Transverse colon (tissue), 4 donors: ENCODE measurements around the gene PKNOX1. TPM values are rescaled to one million over a fixed set of nuclear protein-coding genes. Genes with fewer than 3 reads are reported as not detected.

Experiments used
- DNase-seq: peaks from one replicate; pipeline ENCODE4 v3.0.0-alpha.2; 2019
- H3K27ac ChIP-seq, 4 donors: fragments of 200-600 bp; sonication (generic); 2 replicates each; pipeline ENCODE4 v1.5.1; 2016 to 2018; ENCODE audit warnings: inconsistent platforms in 4 of 4
- H3K27me3 ChIP-seq: fragments of 200-600 bp; sonication (generic); 2 replicates; pipeline ENCODE4 v1.5.1; 2017; ENCODE audit warnings: inconsistent platforms
- H3K36me3 ChIP-seq, 4 donors: fragments of 200-600 bp; sonication (generic); 2 replicates each; pipeline ENCODE4 v1.5.1; 2017 to 2019; ENCODE audit warnings: inconsistent platforms in 4 of 4
- H3K4me1 ChIP-seq, 4 donors: fragments of 200-600 bp; sonication (generic); 2 replicates each; pipeline ENCODE4 v1.5.1; 2017 to 2020; ENCODE audit warnings: inconsistent platforms in 4 of 4
- H3K4me3 ChIP-seq, 4 donors: fragments of 200-600 bp; sonication (generic); 1 replicate in 1 of 4; 2 replicates in 3 of 4; pipeline versions ENCODE4 v1.5.1 to v1.6.1; 2017 to 2019; ENCODE audit warnings: inconsistent platforms in 4 of 4
- H3K9me3 ChIP-seq, 2 donors: fragments of 200-600 bp; sonication (generic); 2 replicates each; pipeline ENCODE4 v1.5.1; 2017 to 2019; ENCODE audit warnings: inconsistent platforms in 2 of 2
- CTCF ChIP-seq, 5 experiments: fragments of 200-600 bp in 3 of 5; fragments of 450-650 bp in 2 of 5; sonication (generic) in 3 of 5; IDR thresholded peaks; 1 replicate in 2 of 5; 2 replicates in 3 of 5; pipeline ENCODE4 v1.5.1; 2016 to 2017; ENCODE audit warnings: antibody characterized with exemption in 5 of 5, inconsistent platforms in 3 of 5, mild to moderate bottlenecking in 2 of 5, moderate library complexity in 1 of 5
- EP300 ChIP-seq: sonication (generic); formaldehyde crosslinking; IDR thresholded peaks from one replicate; pipeline ENCODE4 v1.6.1; 2017; ENCODE audit warnings: antibody characterized with exemption, low read depth
- POLR2A ChIP-seq: fragments of 450-650 bp; IDR thresholded peaks from one replicate; pipeline ENCODE4 v1.6.1; 2016; ENCODE audit warnings: antibody characterized with exemption, mild to moderate bottlenecking, moderate library complexity
- POLR2AphosphoS5 ChIP-seq, 3 donors: sonication (generic); formaldehyde crosslinking; IDR thresholded peaks; one replicate each; pipeline ENCODE4 v1.6.1; 2016; ENCODE audit warnings: antibody characterized with exemption in 3 of 3
- WGBS, 2 donors: methylation state at CpG; one replicate each; pipeline ENCODE4 v1.1.5; 2018; ENCODE audit warnings: low coverage in 1 of 2; 5-methylcytosine and 5-hydroxymethylcytosine counted together
- in situ Hi-C, 4 donors: fragments of 200-750 bp; cut with MboI; loops; one replicate each; pipeline versions ENCODE4 v1.15.0 to v1.15.1; 2017; ENCODE audit warnings: low sequenced_read_pairs in 3 of 4, low pct_ligation_motif_present in 1 of 4, low pct_unique_long_range_greater_than_20kb in 1 of 4
- intact Hi-C: fragments of 100-400 bp; cut with DNase I; formaldehyde crosslinking; loops from one replicate; pipeline ENCODE4 v1.15.1; 2023; ENCODE audit warnings: low total_unique reads
- total RNA-seq, 4 donors: library from RNA; depleted of rRNA; stranded (reverse); fragments of >200 nt; gene quantifications; one replicate each; pipeline ENCODE4 v1.1.0, GENCODE V29; 2016

The PKNOX1 gene
- total RNA-seq, 4 donors from 2014 or later = 9.4 to 140 (median 25.1) TPM

- Histone ChIP-seq H3K36me3 (no peaks in the 10 kb centered on the region), H3K9me3 (no peaks in the 10 kb centered on the region), H3K27me3 (no peaks in the 10 kb centered on the region), H3K27ac (no peak overlapping the region), H3K4me3 (no peak overlapping the region), H3K4me1 (peaks cover 0 to 8% (median under 1%) of the 10 kb centered on the region in 4 donors)
- in situ Hi-C loops = loop anchor here in 1 of 4 donors (10.0 kb wide), 1 partner anchor 67 kb away; no protein-coding TSS in a partner anchor
- no peak for DNase-seq
- TF ChIP-seq CTCF (IDR thresholded peaks at IDR 0.05) (no peak), POLR2A (no peak), POLR2AphosphoS5 (IDR thresholded peaks at IDR 0.05) (no peak), EP300 (no peak)
- WGBS, 2 donors = 98% methylated on average over 4 of the region's 4 CpGs; no CpG with 5 or more reads in 1 of the 2 donors
- intact Hi-C loops = no loop called here
Measured at GRCh38 chr21:42981862-42982261, 7.5 kb downstream of the PKNOX1 start.

DNA sequence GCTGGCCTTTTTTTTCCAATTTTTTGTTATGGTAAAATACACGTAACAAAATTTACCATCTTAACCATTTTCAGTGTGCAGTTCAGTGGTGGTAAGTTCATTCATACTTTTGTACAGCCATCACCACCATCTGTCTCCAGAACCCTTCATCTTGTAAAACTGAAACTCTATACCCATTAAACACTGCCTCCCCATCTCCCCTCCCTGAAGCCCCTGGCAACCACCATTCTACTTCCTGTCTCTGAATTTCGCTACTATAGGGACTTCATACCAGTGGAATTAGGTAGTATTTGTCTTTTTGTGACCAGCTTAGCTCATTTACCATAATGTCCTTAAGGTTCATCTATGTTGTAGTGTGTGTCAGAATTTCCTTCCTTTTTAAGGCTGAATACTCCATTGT is 8.7 kb downstream of the PKNOX1 start:
- in situ Hi-C loops = loop anchor here in 1 of 4 donors (10.0 kb wide), 1 partner anchor 68 kb away; no protein-coding TSS in a partner anchor
- H3K4me3 ChIP-seq = no peak overlapping the region
- 73 to 74% methylated on average over 2 of the region's 2 CpGs for WGBS, 2 donors

DNA sequence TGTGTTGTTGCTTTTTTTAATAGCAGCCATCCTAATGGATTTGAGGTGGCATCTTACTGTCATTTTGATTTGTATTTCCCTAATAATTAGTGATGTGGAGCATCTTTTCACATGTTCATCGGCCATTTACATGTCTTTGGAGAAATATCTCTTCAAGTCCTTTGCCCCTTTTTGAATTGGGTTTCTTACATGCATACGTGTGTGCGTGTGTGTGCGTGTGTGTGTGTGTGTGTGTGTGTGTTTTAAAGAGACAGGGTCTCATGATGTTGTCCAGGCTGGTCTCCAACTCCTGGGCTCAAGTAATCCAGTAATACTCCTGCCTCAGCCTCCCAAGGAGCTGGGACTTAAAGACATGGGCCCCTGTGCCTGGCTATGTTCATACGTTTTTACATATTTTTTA is 9.5 kb downstream of the PKNOX1 start:
- Histone ChIP-seq H3K27ac (no peak overlapping the region), H3K36me3 (no peaks in the 10 kb centered on the region), H3K4me1 (peaks cover 0 to 8% (median under 1%) of the 10 kb centered on the region in 4 donors), H3K27me3 (no peaks in the 10 kb centered on the region), H3K4me3 (no peak overlapping the region), H3K9me3 (no peaks in the 10 kb centered on the region)
- intact Hi-C loops = no loop called here
- TF ChIP-seq POLR2AphosphoS5 (IDR thresholded peaks at IDR 0.05) = no peak
- DNase-seq = no peak
- WGBS, 2 donors = 86 to 89% methylated on average over 2 to 5 of the region's 5 CpGs
- in situ Hi-C loops = loop anchor here in 1 of 4 donors (10.0 kb wide), 1 partner anchor 69 kb away; no protein-coding TSS in a partner anchor

More for the DNA sequence above, 8.7 kb downstream of the PKNOX1 start:
- intact Hi-C loops = no loop called here
- Histone ChIP-seq H3K4me1 (peaks cover 0 to 8% (median under 1%) of the 10 kb centered on the region in 4 donors), H3K27ac (no peak overlapping the region), H3K27me3 (no peaks in the 10 kb centered on the region), H3K9me3 (no peaks in the 10 kb centered on the region), H3K36me3 (no peaks in the 10 kb centered on the region)
- no peak for DNase-seq
- TF ChIP-seq CTCF (IDR thresholded peaks at IDR 0.05) (no peak), EP300 (no peak), POLR2A (no peak), POLR2AphosphoS5 (IDR thresholded peaks at IDR 0.05) (no peak)

GRCh38 chr21:42986125-42986783 is 11.9 kb downstream of the PKNOX1 start:
- Histone ChIP-seq H3K9me3 (no peaks in the 10 kb centered on the region), H3K36me3 (no peaks in the 10 kb centered on the region), H3K4me3 (no peak overlapping the region), H3K27me3 (no peaks in the 10 kb centered on the region), H3K4me1 (peaks cover 0 to 3% (median under 1%) of the 10 kb centered on the region in 4 donors), H3K27ac (no peak overlapping the region)
- DNase-seq = no peak
- WGBS, 2 donors = 84 to 89% methylated on average over 7 of the region's 7 CpGs
- no peak for TF ChIP-seq POLR2AphosphoS5 (IDR thresholded peaks at IDR 0.05)
- TF ChIP-seq EP300 = no peak
- no peak for TF ChIP-seq POLR2A
- no peak for TF ChIP-seq CTCF (IDR thresholded peaks at IDR 0.05)
- intact Hi-C loops (no loop called here), in situ Hi-C loops (loop anchor here in 1 of 4 donors (10.0 kb wide), 1 partner anchor 71 kb away; no protein-coding TSS in a partner anchor)
